ENCODE measurements around the gene ZNF777.

- TF ChIP-seq CTCF (IDR thresholded peaks at IDR 0.05; ENCODE audit: poor library complexity, severe bottlenecking) (no peak), EP300 (conservative IDR thresholded peaks at IDR 0.05; ENCODE audit: poor library complexity, severe bottlenecking) (no peak), RAD21 (conservative IDR thresholded peaks at IDR 0.05) (no peak), REST (IDR thresholded peaks at IDR 0.05; ENCODE audit: borderline replicate concordance) (no peak)
These were observed 37.9 kb upstream of the ZNF777 start for GRCh38 chr7:149498811-149499210.
